GM21381 (cell line): ENCODE measurements around the gene GYPC.

Experiments used
- ATAC-seq: cut with Tn5 transposase; IDR thresholded peaks from one replicate; pipeline ENCODE4 v1.9.1; 2021; ENCODE audit warnings: mild to moderate bottlenecking, moderate library complexity; ENCODE audit not compliant: unreplicated experiment

The GYPC gene

GRCh38 chr2:126723281-126723815 is 67.4 kb downstream of the GYPC start:
- ATAC-seq, result no peak

GRCh38 chr2:126725580-126725979 is 69.6 kb downstream of the GYPC start:
- ATAC-seq, result no peak

DNA sequence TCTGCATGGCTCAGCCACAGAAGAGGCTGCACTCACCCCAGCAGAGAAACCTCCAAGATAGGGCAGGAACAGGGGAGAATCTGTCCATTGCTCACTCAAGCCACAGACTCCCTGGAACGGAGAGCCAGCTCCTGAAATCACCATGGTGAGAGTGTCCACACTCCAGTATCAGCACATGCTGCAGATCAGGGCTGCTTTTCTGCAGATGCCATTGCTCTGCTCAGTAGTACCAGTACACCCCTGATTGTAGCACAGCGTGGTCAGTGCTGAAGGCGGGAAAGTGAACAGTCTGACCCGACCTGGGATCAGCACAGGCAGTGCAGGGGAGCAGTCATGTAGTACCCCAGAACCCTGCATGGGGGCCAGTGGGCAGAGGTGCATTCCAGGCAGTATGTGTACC is 73.9 kb downstream of the GYPC start:
- ATAC-seq, result no peak

- no peak for ATAC-seq
These were observed 74.7 kb downstream of the GYPC start for GRCh38 chr2:126730655-126731054.

DNA sequence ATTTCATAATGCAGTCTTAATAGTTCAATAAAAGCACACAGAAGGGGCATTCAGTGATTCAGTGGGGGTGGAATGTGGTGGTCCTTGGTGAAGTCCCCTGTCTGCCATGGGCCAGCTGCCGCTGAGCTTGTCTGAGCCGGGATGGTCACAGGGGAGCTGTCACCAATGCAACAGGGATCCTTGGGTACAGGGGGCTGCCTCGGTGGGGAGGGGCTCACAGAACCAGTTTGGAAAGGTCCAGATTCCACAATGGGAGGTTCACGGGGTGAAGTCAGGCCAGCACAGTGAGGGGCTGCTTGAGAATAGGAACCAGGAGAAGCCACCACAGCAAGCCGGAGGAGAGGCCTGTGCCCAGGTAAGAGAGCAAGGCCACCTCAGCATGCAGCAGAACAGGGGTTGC is 75.4 kb downstream of the GYPC start:
- ATAC-seq, result no peak

DNA sequence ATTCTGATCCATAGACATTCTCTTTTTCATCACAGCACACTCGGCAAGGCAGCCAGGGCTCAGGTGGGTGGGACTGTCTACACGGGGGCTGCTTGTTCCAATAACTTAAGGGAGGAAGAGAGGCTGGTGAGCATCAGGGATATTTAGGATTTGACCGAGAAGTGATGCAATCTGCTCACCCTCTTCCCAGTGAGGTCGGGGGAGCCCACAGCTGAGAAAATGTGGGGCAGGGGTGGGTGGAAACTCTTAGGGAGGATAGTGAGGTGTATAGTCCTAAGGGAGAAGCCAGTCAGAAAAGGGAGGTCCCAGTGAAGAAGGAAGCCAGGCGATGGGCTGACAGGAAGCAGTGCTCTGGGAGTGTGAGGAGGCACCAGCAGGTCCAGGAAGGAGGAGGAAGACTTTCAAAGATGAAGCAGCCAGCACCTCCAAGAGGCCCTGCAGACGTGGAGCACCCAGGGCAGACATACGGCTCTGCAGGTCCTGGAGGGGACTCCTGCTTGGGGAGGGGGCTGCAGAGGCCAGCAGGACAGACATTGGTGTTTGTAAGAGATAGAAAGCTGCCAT is 76.8 kb downstream of the GYPC start:
- ATAC-seq, result no peak

DNA sequence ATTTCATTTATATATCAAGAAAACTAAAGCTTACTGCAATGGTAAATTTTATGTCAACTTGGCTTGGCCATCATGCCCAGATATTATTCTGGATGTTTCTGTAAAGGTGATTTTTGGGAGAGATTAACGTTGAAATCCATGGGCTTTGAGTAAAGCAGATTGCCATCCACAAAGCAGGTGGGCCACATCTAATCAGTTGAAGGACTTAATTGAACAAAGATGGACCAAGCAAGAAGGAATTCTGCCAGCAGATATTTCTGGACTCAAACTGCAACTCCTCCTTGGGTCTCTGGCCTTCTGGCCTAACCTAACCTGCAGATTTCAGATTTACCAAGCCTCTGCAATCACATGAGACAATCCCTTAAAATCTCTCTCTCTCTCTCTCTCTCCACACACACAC is 77.8 kb downstream of the GYPC start:
- ATAC-seq, result no peak

DNA sequence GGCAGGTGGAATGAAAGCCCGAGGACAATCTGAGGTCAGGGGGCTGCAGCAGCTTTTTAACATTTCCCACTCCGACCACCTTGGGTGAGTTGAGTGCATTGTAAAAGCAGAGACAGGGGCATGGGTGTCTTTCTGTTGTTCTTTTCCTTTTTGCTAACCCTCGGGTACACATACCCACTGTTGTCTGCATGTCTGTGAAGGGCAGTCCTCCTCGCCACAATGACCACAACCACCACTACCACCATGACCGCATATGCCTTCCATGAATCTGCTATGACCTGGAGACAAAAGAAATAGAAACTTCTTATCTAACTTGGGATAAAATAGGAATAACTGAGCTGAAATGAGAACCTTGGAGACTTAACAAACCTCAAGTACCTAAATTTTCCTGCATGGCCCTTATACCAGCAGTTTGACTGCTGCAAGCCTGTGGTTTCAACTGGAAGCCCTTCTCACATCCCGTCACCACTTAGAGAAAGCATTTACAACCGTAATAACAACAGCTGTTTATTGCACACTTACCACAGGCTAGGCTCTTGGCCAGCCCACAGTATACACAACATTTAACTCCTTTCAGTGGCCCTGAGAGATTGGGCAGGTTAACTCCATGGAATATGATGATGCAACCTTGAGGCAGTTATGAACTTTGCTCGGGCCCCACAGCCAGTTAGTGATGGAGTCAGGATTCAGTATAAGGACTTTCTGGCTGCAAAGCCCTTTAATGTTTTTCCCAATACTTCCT is 80.3 kb downstream of the GYPC start:
- no peak for ATAC-seq

GRCh38 chr2:126739141-126739540 is 83.2 kb downstream of the GYPC start:
- no peak for ATAC-seq

GRCh38 chr2:126744640-126745039 is 88.7 kb downstream of the GYPC start:
- ATAC-seq, result no peak
